Body of pancreas (tissue), 4 donors: ENCODE measurements around the gene AGR2. TPM values are rescaled to one million over a fixed set of nuclear protein-coding genes. Genes with fewer than 3 reads are reported as not detected.

ENCODE experiments used
- ATAC-seq: fragments of 150-250 bp; one replicate; pipeline ENCODE4 v1.9.1; 2016
- DNase-seq, 4 donors: peaks; one replicate each; pipeline ENCODE4 v3.0.0-alpha.2; 2019
- H3K27ac ChIP-seq, 4 donors: fragments of 200-600 bp; sonication (generic); 1 replicate in 3 of 4; 2 replicates in 1 of 4; pipeline versions ENCODE4 v1.5.1 to v1.6.1; 2016 to 2019; ENCODE audit warnings: mild to moderate bottlenecking in 1 of 4, mixed read lengths in 1 of 4, moderate library complexity in 1 of 4
- H3K27me3 ChIP-seq, 2 donors: fragments of 200-600 bp; sonication (generic); one replicate each; pipeline ENCODE4 v1.6.0; 2016; ENCODE audit warnings: mild to moderate bottlenecking in 1 of 2
- H3K36me3 ChIP-seq, 2 donors: fragments of 200-600 bp; sonication (generic); replicated peaks in 1 of 2; 2 replicates each; pipeline ENCODE4 v1.5.1; 2016; ENCODE audit warnings: low read depth in 2 of 2; ENCODE audit not compliant: insufficient read depth in 1 of 2
- H3K4me1 ChIP-seq: fragments of 200-600 bp; sonication (generic); one replicate; pipeline ENCODE4 v1.6.0; 2016
- H3K4me3 ChIP-seq, 2 donors: fragments of 200-600 bp; sonication (generic); 1 replicate in 1 of 2; 2 replicates in 1 of 2; pipeline ENCODE4 v1.5.1; 2016 to 2019
- H3K9me3 ChIP-seq, 3 donors: fragments of 200-600 bp; sonication (generic); 1 replicate in 2 of 3; 2 replicates in 1 of 3; pipeline ENCODE4 v1.5.1; 2016
- CTCF ChIP-seq, 7 experiments: fragments of 450-650 bp in 4 of 7; fragments of 200-600 bp in 3 of 7; sonication (generic) in 3 of 7; IDR thresholded peaks; one replicate each; pipeline ENCODE4 v1.5.1; 2016 to 2019; ENCODE audit warnings: antibody characterized with exemption in 7 of 7
- POLR2A ChIP-seq, 3 donors: fragments of 450-650 bp; IDR thresholded peaks; one replicate each; pipeline ENCODE4 v1.6.1; 2016; ENCODE audit warnings: antibody characterized with exemption in 3 of 3, mild to moderate bottlenecking in 2 of 3
- WGBS, 2 donors: methylation state at CpG; one replicate each; pipeline ENCODE4 v1.1.5; 2017; 5-methylcytosine and 5-hydroxymethylcytosine counted together
- intact Hi-C: fragments of 100-400 bp; cut with DNase I; formaldehyde crosslinking; loops from one replicate; pipeline ENCODE4 v1.15.1; 2023
- total RNA-seq, 2 donors: library from RNA; depleted of rRNA; stranded (reverse); fragments of >200 nt; gene quantifications; one replicate each; pipeline ENCODE4 v1.1.0, GENCODE V29; 2016

Gene AGR2
- total RNA-seq, 2 donors from 2014 or later, result 6.3 to 20.0 TPM

- no peak for ATAC-seq
- WGBS, 2 donors, result 85 to 90% methylated on average over 4 of the region's 4 CpGs
Measured at GRCh38 chr7:16841681-16842080, 36.9 kb upstream of the AGR2 start.

GRCh38 chr7:16840094-16840493 is 35.3 kb upstream of the AGR2 start:
- DNase-seq (no peak), ATAC-seq (no peak)
- H3K27ac ChIP-seq, result peak overlapping the region in 3 of 4 donors; percentile 55 to 58 (median 57)
- H3K36me3 ChIP-seq, result no peaks in the 10 kb centered on the region
- no peak overlapping the region for H3K4me3 ChIP-seq
- no peaks in the 10 kb centered on the region for H3K9me3 ChIP-seq
- intact Hi-C loops, result no loop called here
- TF ChIP-seq CTCF (IDR thresholded peaks at IDR 0.05) (no peak), POLR2A (IDR thresholded peaks at IDR 0.05) (no peak)
- WGBS, 2 donors, result 91 to 92% methylated on average over 6 of the region's 6 CpGs
- no peaks in the 10 kb centered on the region for H3K4me1 ChIP-seq
- H3K27me3 ChIP-seq, result no peaks in the 10 kb centered on the region

More at GRCh38 chr7:16841681-16842080, 36.9 kb upstream of the AGR2 start:
- H3K27ac ChIP-seq, result no peak overlapping the region
- H3K4me1 ChIP-seq, result peaks cover 2% of the 10 kb centered on the region
- H3K27me3 ChIP-seq, result no peaks in the 10 kb centered on the region
- intact Hi-C loops, result no loop called here
- TF ChIP-seq CTCF (IDR thresholded peaks at IDR 0.05) (no peak), POLR2A (IDR thresholded peaks at IDR 0.05) (no peak)
- no peaks in the 10 kb centered on the region for H3K9me3 ChIP-seq
- no peak overlapping the region for H3K4me3 ChIP-seq
- DNase-seq, result no peak
- H3K36me3 ChIP-seq, result no peaks in the 10 kb centered on the region

- intact Hi-C loops, result no loop called here
- Histone ChIP-seq H3K4me3 (no peak overlapping the region), H3K9me3 (no peaks in the 10 kb centered on the region), H3K27ac (peak overlapping the region in 3 of 4 donors; percentile 55 to 58 (median 57)), H3K4me1 (no peaks in the 10 kb centered on the region), H3K36me3 (no peaks in the 10 kb centered on the region), H3K27me3 (no peaks in the 10 kb centered on the region)
- ATAC-seq, result peak; percentile 69
- 57 to 62% methylated on average over 2 of the region's 2 CpGs for WGBS, 2 donors
- TF ChIP-seq POLR2A (IDR thresholded peaks at IDR 0.05) (no peak), CTCF (IDR thresholded peaks at IDR 0.05) (no peak)
- no peak for DNase-seq
Measured at GRCh38 chr7:16839646-16840045, 34.8 kb upstream of the AGR2 start.

GRCh38 chr7:16838891-16839290 is 34.1 kb upstream of the AGR2 start:
- H3K4me1 ChIP-seq, result no peaks in the 10 kb centered on the region
- no peaks in the 10 kb centered on the region for H3K9me3 ChIP-seq
- intact Hi-C loops, result no loop called here
- TF ChIP-seq CTCF (IDR thresholded peaks at IDR 0.05), result no peak
- TF ChIP-seq POLR2A (IDR thresholded peaks at IDR 0.05), result no peak
- WGBS, 2 donors, result 82 to 88% methylated on average over 1 of the region's 1 CpG
- no peak for DNase-seq
- H3K27me3 ChIP-seq, result no peaks in the 10 kb centered on the region
- H3K27ac ChIP-seq, result peak overlapping the region; percentile 11 to 57 (median 46)
- no peaks in the 10 kb centered on the region for H3K36me3 ChIP-seq
- ATAC-seq, result no peak
- H3K4me3 ChIP-seq, result no peak overlapping the region

- H3K4me1 ChIP-seq, result no peaks in the 10 kb centered on the region
- TF ChIP-seq POLR2A (IDR thresholded peaks at IDR 0.05) (no peak), CTCF (IDR thresholded peaks at IDR 0.05) (no peak)
- H3K27ac ChIP-seq, result peak overlapping the region; percentile 11 to 57 (median 46)
- H3K9me3 ChIP-seq, result no peaks in the 10 kb centered on the region
- WGBS, 2 donors, result 52 to 78% methylated on average over 3 of the region's 3 CpGs
- intact Hi-C loops, result no loop called here
- no peaks in the 10 kb centered on the region for H3K27me3 ChIP-seq
- H3K4me3 ChIP-seq, result no peak overlapping the region
- peak; percentile 27 for ATAC-seq
- DNase-seq, result no peak
- no peaks in the 10 kb centered on the region for H3K36me3 ChIP-seq
Measured at GRCh38 chr7:16838386-16838785, 33.6 kb upstream of the AGR2 start.
